ENCODE data around the gene MBOAT1.

- TF ChIP-seq REST (IDR thresholded peaks at IDR 0.05; ENCODE audit: insufficient read depth in 1 of 2, low read depth in 2 of 2, low read length in 2 of 2) (no peak), SIN3A (IDR thresholded peaks at IDR 0.05; ENCODE audit: borderline replicate concordance, insufficient read depth, low read length) (no peak), POLR2AphosphoS5 (IDR thresholded peaks at IDR 0.05; ENCODE audit: low read depth, low read length) (no peak)
These were observed 75.0 kb downstream of the MBOAT1 start for GRCh38 chr6:20137240-20137639.
